Measurements from ENCODE around the gene REC8. TPM values are rescaled to one million over a fixed set of nuclear protein-coding genes. Genes with fewer than 3 reads are reported as not detected.

The REC8 gene
- total and polyA plus RNA-seq, 4 donors: 2.3 to 4.7 (median 3.8) TPM

DNA sequence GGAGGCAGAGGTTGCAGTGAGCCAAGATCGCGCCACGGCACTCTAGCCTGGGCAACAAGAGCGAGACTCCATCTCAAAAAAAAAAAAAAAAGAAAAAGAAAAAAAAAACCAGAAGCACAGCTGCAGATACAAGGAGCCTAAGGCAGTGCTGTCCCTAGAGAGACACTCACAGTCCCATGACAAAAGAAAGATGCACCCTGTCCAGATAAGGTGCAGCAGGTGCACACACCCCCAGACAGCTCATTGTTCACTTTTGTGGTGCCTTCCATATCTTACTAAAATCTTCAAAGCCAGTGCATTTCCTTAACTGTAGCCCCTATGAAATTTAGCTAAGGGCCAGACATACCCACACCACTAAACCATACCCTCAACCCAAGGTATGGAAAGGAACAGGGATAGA is 49.5 kb upstream of the REC8 start:
- 97% methylated on average over 4 of the region's 4 CpGs for WGBS

DNA sequence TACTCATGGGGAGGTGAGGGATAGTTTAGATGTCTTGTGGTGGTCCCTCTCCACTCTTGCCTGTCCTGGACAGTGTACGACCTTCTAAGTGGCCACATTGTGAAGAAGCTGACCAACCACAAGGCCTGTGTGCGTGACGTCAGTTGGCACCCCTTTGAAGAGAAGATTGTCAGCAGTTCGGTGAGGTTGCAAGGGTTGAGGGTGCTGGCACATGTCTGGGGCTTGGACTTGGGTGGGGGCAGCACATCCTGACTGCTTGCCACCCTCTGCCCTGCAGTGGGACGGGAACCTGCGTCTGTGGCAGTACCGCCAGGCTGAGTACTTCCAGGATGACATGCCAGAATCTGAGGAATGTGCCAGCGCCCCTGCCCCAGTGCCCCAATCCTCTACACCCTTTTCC is 49.0 kb upstream of the REC8 start:
- WGBS: 97% methylated on average over 8 of the region's 8 CpGs
- Histone ChIP-seq H3K27me3 (ENCODE audit: control insufficient read depth in 4 of 4, insufficient read depth in 4 of 4, low read length in 3 of 4) (no peaks in the 10 kb centered on the region), H3K27ac (ENCODE audit: low read depth in 1 of 2, low read length in 2 of 2) (no peak overlapping the region), H3K4me1 (ENCODE audit: control insufficient read depth in 4 of 4, insufficient read depth in 4 of 4, low read length in 3 of 4) (peaks cover 0 to 9% (median 4%) of the 10 kb centered on the region in 4 donors), H3K36me3 (ENCODE audit: control insufficient read depth in 4 of 4, insufficient read depth in 3 of 4, low read depth in 1 of 4, low read length in 3 of 4) (peaks cover 28 to 56% (median 53%) of the 10 kb centered on the region in 4 donors), H3K9me3 (ENCODE audit: control insufficient read depth in 4 of 4, low read length in 3 of 4) (no peaks in the 10 kb centered on the region), H3K9ac (ENCODE audit: low read depth in 1 of 2, low read length in 2 of 2) (no peak overlapping the region), H3K4me3 (ENCODE audit: low read depth in 1 of 3, low read length in 3 of 3) (no peak overlapping the region)
- no peak for TF ChIP-seq HNF4A (conservative IDR thresholded peaks at IDR 0.05)
- TF ChIP-seq RAD21 (IDR thresholded peaks at IDR 0.05): no peak
- no peak for TF ChIP-seq MAX (IDR thresholded peaks at IDR 0.05)
- TF ChIP-seq ATF3 (IDR thresholded peaks at IDR 0.05): no peak
- no peak for TF ChIP-seq RXRA (IDR thresholded peaks at IDR 0.05)
- TF ChIP-seq TAF1 (conservative IDR thresholded peaks at IDR 0.05): no peak
- TF ChIP-seq SP1 (IDR thresholded peaks at IDR 0.05): no peak
- no peak for TF ChIP-seq GABPA (IDR thresholded peaks at IDR 0.05 in 1 of 2, conservative IDR thresholded peaks at IDR 0.05 in 1 of 2)
- TF ChIP-seq, protein P1, sequence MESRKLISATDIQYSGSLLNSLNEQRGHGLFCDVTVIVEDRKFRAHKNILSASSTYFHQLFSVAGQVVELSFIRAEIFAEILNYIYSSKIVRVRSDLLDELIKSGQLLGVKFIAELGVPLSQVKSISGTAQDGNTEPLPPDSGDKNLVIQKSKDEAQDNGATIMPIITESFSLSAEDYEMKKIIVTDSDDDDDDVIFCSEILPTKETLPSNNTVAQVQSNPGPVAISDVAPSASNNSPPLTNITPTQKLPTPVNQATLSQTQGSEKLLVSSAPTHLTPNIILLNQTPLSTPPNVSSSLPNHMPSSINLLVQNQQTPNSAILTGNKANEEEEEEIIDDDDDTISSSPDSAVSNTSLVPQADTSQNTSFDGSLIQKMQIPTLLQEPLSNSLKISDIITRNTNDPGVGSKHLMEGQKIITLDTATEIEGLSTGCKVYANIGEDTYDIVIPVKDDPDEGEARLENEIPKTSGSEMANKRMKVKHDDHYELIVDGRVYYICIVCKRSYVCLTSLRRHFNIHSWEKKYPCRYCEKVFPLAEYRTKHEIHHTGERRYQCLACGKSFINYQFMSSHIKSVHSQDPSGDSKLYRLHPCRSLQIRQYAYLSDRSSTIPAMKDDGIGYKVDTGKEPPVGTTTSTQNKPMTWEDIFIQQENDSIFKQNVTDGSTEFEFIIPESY (IDR thresholded peaks at IDR 0.05): no peak
- TF ChIP-seq, protein P2, sequence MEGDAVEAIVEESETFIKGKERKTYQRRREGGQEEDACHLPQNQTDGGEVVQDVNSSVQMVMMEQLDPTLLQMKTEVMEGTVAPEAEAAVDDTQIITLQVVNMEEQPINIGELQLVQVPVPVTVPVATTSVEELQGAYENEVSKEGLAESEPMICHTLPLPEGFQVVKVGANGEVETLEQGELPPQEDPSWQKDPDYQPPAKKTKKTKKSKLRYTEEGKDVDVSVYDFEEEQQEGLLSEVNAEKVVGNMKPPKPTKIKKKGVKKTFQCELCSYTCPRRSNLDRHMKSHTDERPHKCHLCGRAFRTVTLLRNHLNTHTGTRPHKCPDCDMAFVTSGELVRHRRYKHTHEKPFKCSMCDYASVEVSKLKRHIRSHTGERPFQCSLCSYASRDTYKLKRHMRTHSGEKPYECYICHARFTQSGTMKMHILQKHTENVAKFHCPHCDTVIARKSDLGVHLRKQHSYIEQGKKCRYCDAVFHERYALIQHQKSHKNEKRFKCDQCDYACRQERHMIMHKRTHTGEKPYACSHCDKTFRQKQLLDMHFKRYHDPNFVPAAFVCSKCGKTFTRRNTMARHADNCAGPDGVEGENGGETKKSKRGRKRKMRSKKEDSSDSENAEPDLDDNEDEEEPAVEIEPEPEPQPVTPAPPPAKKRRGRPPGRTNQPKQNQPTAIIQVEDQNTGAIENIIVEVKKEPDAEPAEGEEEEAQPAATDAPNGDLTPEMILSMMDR (IDR thresholded peaks at IDR 0.05; ENCODE audit: low read depth, low read length, missing input control): no peak
- no peak for TF ChIP-seq EGR1 (IDR thresholded peaks at IDR 0.05; ENCODE audit: low read depth in 2 of 2)
- no peak for TF ChIP-seq NR2F2 (IDR thresholded peaks at IDR 0.05)
- TF ChIP-seq HNF4G (IDR thresholded peaks at IDR 0.05): no peak
- TF ChIP-seq FOXA2 (IDR thresholded peaks at IDR 0.05): no peak
- DNase-seq (ENCODE audit: low spot score): peak; percentile 53

More for the DNA sequence above, 49.5 kb upstream of the REC8 start:
- H3K9ac ChIP-seq (ENCODE audit: low read depth in 1 of 2, low read length in 2 of 2): no peak overlapping the region
- DNase-seq (ENCODE audit: low spot score): no peak
- H3K36me3 ChIP-seq (ENCODE audit: control insufficient read depth in 4 of 4, insufficient read depth in 3 of 4, low read depth in 1 of 4, low read length in 3 of 4): peaks cover 28 to 60% (median 54%) of the 10 kb centered on the region in 4 donors
- H3K27ac ChIP-seq (ENCODE audit: low read depth in 1 of 2, low read length in 2 of 2): no peak overlapping the region
- no peak for TF ChIP-seq HNF4A (conservative IDR thresholded peaks at IDR 0.05)
- TF ChIP-seq, protein P3, sequence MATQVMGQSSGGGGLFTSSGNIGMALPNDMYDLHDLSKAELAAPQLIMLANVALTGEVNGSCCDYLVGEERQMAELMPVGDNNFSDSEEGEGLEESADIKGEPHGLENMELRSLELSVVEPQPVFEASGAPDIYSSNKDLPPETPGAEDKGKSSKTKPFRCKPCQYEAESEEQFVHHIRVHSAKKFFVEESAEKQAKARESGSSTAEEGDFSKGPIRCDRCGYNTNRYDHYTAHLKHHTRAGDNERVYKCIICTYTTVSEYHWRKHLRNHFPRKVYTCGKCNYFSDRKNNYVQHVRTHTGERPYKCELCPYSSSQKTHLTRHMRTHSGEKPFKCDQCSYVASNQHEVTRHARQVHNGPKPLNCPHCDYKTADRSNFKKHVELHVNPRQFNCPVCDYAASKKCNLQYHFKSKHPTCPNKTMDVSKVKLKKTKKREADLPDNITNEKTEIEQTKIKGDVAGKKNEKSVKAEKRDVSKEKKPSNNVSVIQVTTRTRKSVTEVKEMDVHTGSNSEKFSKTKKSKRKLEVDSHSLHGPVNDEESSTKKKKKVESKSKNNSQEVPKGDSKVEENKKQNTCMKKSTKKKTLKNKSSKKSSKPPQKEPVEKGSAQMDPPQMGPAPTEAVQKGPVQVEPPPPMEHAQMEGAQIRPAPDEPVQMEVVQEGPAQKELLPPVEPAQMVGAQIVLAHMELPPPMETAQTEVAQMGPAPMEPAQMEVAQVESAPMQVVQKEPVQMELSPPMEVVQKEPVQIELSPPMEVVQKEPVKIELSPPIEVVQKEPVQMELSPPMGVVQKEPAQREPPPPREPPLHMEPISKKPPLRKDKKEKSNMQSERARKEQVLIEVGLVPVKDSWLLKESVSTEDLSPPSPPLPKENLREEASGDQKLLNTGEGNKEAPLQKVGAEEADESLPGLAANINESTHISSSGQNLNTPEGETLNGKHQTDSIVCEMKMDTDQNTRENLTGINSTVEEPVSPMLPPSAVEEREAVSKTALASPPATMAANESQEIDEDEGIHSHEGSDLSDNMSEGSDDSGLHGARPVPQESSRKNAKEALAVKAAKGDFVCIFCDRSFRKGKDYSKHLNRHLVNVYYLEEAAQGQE (IDR thresholded peaks at IDR 0.05): no peak
- TF ChIP-seq RXRA (IDR thresholded peaks at IDR 0.05): no peak
- no peak for TF ChIP-seq NR2F2 (IDR thresholded peaks at IDR 0.05)
- no peak for TF ChIP-seq GABPA (IDR thresholded peaks at IDR 0.05 in 1 of 2, conservative IDR thresholded peaks at IDR 0.05 in 1 of 2)
- H3K27me3 ChIP-seq (ENCODE audit: control insufficient read depth in 4 of 4, insufficient read depth in 4 of 4, low read length in 3 of 4): no peaks in the 10 kb centered on the region
- H3K4me1 ChIP-seq (ENCODE audit: control insufficient read depth in 4 of 4, insufficient read depth in 4 of 4, low read length in 3 of 4): peaks cover 0 to 14% (median 9%) of the 10 kb centered on the region in 4 donors
- H3K9me3 ChIP-seq (ENCODE audit: control insufficient read depth in 4 of 4, low read length in 3 of 4): no peaks in the 10 kb centered on the region
- no peak overlapping the region for H3K4me3 ChIP-seq (ENCODE audit: low read depth in 1 of 3, low read length in 3 of 3)
